ENCODE results near the gene PTBP1.

The PTBP1 gene

GRCh38 chr19:772730-773436, 24.4 kb upstream of the PTBP1 start:
- no peak for DNase-seq (ENCODE audit: low read depth in 2 of 2)

DNA sequence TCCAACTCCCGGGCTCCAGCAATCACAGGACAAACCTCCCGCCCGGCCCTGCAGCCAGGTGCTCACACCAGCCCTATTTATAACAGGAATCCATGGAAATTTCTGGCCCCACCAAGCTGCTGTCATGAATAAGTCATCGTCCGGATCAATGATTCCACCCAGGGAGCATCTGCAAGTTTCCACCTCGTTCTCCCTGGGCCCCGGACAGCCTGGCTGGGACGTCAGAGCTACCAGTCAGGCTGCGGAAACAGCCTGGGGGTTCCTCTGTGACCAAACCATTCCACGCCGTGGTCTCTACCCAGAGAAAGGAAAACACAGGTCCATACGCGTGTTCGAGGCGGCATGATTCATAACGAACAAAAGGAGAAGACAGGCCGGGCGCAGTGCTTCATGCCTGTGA, 20.7 kb upstream of the PTBP1 start:
- DNase-seq (ENCODE audit: low read depth in 2 of 2): no peak

DNA sequence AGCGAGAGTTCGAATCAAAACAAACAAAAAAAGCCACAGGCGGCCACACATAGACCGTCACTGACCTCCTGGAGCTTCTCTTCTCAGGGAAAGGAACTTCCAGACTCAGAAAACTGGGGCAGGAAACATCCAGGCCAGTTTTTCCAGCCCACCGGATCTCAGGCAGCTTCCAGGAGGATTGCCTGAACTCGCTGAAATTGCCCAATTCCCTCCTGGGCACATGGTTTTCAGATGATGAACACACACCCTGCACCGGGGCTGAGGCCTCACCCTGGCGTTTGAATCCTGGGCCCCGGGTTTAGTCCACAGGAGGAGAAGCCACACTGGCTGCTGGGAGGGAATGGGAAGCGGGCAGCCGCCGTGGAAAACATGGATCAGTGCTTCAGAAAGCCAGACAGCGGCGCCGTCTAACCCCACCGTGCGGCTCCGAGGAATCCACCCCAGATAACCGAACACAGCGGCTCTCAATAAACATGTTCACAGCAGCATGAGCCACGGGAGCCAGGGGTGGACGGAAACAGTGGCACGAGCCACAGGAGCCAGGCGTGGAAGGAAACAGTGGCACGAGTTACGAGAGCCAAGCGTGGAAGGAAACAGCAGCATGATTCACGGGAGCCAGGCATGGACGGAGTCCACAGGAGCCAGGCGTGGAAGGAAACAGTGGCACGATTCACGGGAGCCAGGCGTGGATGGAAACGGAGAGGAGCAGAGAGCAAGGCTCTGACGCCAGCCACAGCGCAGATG, 18.2 kb upstream of the PTBP1 start:
- DNase-seq (ENCODE audit: low read depth in 2 of 2): no peak

DNA sequence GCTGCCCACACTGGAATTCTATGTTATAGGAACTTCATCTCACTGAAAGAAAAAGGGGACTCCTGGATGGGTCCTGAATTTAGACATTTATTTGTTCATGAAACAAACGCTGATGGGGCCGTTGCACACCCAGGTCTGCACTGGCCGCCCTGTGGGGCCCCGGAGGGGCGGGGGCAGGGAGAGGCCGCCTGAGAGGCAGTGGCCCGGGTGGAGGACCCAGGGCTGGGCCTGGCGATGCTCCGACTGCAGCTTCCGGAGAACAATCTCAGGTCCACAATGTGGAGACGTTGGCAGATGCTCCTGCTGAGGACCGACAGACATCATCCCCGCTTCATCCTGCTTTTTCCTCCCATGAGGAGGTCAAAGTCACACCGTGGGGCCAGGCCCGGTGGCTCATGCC, 16.3 kb upstream of the PTBP1 start:
- no peak for DNase-seq (ENCODE audit: low read depth in 2 of 2)

DNA sequence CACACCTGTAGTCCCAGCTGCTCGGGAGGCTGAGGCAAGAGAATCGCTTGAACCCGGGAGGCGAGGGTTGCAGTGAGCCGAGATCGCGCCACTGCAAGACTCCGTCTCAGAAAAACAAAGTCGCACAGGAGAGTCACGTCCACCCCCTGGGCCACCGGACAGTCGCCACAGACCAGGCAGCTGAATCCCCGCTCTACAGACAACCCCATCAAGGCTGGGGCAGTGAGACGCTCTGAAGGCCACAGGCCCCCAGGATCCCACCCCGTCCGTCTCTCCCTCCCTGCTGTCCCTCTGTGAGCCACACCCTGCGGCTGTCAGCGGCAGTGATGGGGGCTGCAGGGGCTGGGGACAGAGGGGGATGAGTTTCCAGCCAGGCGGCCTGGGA, 15.5 kb upstream of the PTBP1 start:
- no peak for DNase-seq (ENCODE audit: low read depth in 2 of 2)

- DNase-seq (ENCODE audit: low read depth in 2 of 2): no peak
These were observed 14.9 kb upstream of the PTBP1 start for GRCh38 chr19:782185-782877.

DNA sequence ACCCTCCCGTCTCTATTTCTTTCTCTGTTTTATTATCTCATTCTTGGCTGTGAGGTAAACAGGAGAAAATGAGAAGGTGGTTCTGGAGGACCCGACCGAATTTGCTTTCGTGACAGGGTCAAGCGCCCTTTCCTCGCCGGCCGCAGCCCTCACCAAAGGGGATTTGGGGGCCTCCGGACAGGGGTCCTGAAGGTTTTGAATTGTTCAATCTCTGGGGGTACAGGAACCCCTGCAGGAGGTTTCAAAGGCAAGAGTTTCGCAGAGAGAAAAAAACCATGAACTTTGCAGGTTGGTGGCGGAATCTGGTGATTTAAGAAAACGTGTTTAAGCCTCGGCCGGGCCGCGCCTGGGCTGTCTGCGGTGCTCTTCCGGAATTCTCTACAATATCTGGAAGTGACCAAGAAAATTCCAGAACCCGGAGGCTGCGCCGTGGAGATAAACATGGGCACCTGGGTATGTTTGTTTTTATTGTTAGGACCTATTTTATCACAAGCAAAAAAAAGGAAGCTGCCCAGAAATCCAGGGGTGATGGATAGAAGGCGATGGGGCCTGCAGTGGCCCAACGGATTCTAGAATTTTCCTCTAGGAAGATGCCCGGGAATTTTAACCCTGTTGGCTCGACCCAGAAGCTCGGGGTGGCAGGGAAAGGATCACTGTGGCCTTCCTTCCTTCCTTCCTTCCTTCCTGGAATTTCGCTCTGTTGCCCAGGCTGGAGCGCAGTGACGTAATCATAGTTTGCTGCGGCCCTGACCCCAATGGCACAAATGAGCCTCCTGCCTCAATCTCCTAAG, 14.2 kb upstream of the PTBP1 start:
- no peak for DNase-seq (ENCODE audit: low read depth in 2 of 2)

GRCh38 chr19:784541-784940, 12.7 kb upstream of the PTBP1 start:
- no peak for DNase-seq (ENCODE audit: low read depth in 2 of 2)

DNA sequence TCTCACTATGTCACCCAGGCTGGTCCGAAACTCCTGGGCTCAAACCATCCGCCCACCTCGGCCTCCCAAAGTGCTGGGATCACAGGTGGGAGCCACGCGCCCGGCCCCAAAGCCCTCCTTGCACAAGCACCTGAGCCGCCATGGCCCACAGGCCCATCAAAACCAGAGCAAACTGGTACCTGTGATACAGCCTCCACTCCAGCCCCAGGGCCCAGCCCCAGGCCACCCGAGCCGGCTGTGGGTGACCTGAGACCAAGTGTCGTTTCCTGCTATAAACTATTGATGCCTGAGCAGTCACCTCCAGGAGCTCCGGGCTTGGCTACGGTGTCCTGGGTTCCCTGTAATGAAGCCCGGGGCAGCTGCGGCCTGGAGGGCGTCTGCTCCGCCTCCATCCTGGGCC, 9.7 kb upstream of the PTBP1 start:
- DNase-seq (ENCODE audit: low read depth in 2 of 2): no peak

DNA sequence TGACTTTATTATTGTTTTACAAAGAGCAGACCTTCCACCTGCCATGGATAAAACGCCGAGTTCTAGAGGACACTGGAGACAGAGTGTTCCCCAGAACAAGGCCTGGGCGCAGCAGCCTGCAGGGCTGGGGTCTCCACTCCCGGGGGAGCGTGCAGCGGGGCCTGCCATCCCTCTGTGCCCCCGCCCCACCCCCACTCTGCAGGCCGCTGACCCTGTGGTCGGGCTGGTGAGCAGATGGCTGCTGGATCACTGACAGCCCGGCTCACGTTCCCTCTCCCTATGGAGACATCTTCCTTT, 8.6 kb upstream of the PTBP1 start:
- DNase-seq (ENCODE audit: low read depth in 2 of 2): no peak

GRCh38 chr19:788983-789700, 8.1 kb upstream of the PTBP1 start:
- DNase-seq (ENCODE audit: low read depth in 2 of 2): no peak

DNA sequence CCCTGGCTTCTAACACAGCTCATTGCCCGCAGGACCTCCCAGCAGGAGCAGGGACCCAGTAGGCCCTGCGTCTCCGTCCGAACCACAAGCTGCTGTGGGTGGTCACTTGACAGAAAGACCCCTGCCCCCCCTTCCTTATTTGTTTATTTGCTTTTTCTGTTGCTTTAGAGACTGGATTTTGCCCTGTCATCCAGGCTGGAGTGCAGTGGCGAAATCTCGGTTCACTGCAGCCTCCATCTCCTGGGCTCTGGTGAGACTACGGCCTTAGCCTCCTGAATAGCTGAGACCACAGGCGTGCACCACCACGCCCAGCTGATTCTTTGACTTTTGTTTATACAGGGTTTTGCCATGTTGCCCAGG, 7.6 kb upstream of the PTBP1 start:
- DNase-seq (ENCODE audit: low read depth in 2 of 2): no peak

DNA sequence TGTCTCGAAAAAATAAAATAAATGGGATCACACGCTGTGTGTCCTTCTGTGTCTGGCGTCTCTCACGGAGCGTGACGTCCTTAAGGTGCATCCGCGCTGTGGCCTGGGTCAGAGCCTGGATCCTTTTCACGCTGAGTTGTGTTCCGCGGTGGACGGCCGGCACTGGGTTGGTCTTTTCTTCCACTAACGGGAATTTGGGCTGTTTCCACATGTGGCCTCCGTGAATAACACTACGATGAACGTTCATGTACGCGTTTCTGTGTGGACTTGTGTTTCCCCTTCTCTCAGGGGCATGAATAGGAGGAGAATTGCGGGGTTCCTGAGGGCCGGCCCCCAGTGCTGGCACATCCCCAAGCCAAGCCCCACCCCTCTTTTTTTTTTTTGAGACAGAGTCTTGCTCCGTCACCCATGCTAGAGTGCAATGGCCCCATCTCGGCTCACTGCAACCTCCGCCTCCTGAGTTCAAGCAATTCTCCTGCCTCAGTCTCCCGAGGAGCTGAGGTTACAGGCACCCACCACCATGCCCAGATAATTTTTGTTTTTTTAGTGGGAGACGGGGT, 6.2 kb upstream of the PTBP1 start:
- no peak for DNase-seq (ENCODE audit: low read depth in 2 of 2)

GRCh38 chr19:791567-792305, 5.5 kb upstream of the PTBP1 start:
- DNase-seq (ENCODE audit: low read depth in 2 of 2): no peak

DNA sequence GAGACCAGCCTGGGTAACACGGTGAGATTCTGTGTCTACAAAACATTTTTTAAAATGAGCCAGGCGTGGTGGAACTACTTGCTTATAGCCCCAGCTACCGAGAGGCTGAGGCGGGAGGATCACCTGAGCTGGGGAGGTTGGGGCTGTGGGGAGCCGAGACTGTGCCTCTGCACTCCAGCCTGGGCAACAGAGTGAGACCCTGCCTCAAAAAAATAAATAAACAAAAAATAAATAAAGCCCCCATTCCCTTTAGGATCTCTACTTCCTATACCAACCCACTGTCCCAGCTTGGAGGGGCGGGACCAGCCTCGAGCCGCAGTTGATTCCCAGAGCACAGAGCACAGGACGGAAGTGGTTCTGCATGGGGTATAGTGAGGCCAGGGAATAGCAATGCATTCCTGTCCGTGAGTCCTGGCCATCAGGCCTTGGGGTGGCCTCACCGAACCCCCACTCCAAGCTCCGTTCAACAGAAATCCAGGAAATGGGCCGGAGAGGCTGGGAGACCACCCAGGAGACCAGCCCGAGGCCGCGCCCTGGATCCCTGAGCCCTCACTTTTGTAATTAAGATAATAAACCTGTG, 4.9 kb upstream of the PTBP1 start:
- DNase-seq (ENCODE audit: low read depth in 2 of 2): no peak

GRCh38 chr19:793806-794205, 3.4 kb upstream of the PTBP1 start:
- DNase-seq (ENCODE audit: low read depth in 2 of 2): no peak

DNA sequence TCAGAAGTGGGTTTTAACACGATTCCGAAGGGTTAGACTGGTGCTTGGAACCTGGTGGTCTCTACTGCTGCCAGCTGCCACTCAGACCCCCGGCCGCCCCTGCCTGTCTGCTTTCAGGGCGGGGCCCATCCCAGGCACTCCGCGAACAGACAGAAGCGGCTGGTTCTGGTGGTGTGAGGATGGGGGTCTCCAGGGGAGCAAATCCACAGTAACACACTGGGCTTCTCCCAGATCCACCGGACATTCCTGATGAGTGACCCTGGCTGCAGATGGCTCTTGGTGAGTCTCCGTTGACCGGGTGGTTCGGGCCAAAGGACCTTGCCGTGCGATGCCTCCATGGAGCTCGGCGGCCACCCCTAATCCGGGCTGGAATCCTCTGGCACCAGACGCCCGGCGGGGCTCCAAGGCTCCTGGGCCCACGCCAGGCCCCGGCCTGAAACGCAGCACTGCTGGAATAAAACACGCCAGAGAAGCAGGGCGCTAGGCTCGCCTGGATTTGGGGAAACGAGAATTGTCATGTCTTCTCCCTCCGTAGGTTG, 2.1 kb upstream of the PTBP1 start:
- DNase-seq (ENCODE audit: low read depth in 2 of 2): no peak

DNA sequence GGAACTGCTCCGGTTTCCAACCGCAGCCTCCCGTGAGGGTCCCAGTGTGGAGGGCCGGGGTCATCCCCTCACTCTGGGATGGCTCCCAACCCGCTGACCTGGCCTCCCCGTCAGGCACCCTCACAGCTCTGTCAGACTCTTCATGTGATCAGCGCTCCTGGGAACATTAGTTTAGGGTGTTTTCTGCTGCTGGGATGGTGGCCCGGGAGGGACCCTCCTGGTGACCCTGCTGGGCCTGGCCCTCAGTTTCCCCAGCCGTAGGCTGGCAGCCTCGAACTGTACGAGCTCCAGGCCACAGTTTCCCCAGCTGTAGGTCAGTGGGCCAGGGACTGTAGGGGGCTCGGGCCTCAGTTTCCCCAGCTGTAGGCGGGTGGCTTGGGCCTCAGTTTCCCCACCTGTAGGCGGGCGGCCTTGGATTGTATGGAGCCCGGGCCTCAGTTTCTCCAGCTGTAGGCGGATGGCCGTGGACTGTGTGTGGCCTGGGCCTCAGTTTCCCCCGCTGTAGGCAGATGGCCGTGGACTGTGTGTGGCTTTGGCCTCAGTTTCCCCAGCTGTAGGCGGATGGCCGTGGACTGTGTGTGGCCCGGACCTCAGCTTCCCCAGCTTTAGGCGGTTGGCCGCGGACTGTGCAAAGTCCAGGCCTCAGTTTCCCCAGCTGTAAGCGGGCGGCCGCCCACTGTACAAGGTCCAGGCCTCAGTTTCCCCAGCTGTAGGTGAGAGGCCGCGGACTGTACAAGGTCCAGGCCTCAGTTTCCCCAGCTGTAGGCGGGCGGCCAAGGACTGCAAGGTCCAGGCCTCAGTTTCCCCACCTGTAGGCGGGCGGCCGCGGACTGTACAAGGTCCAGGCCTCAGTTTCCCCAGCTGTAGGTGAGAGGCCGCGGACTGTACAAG, 1.3 kb upstream of the PTBP1 start:
- DNase-seq (ENCODE audit: low read depth in 2 of 2): no peak

All from stimulated activated CD8-positive, alpha-beta memory T cell treated with anti-CD3 and anti-CD28 coated beads, Interleukin-15, amount 100 ng/mL, for 4 hours (primary cell).